HG03521 (cell line): ENCODE data around the gene LAMC3.
A peak's percentile ranks its signal among the peaks of the same experiment; 100 is the strongest.
"Not testable (repeated sequence)": the region's sequence is repeated elsewhere in the genome, so short reads cannot be mapped to it uniquely, and the experiment has no call there.

Source experiments
- ATAC-seq: cut with Tn5 transposase; IDR thresholded peaks from one replicate; pipeline ENCODE4 v1.9.1; 2021; ENCODE audit warnings: mild to moderate bottlenecking, moderate library complexity; ENCODE audit not compliant: unreplicated experiment

LAMC3 gene

GRCh38 chr9:131114084-131114535, 105.1 kb downstream of the LAMC3 start:
- no peak for ATAC-seq

GRCh38 chr9:131115360-131115742, 106.4 kb downstream of the LAMC3 start:
- not testable (repeated sequence) for ATAC-seq

GRCh38 chr9:131116281-131117120, 107.5 kb downstream of the LAMC3 start:
- no peak for ATAC-seq

- no peak for ATAC-seq
These were observed 108.3 kb downstream of the LAMC3 start for GRCh38 chr9:131117121-131117761.

- ATAC-seq: no peak
These were observed 108.8 kb downstream of the LAMC3 start for GRCh38 chr9:131117762-131118145.

GRCh38 chr9:131119600-131119999, 110.6 kb downstream of the LAMC3 start:
- no peak for ATAC-seq

GRCh38 chr9:131120620-131121228, 111.8 kb downstream of the LAMC3 start:
- ATAC-seq: no peak

- ATAC-seq: no peak
These were observed 112.4 kb downstream of the LAMC3 start for GRCh38 chr9:131121346-131121745.

GRCh38 chr9:131122158-131122557, 113.2 kb downstream of the LAMC3 start:
- no peak for ATAC-seq

GRCh38 chr9:131125038-131125287, 116.0 kb downstream of the LAMC3 start:
- peak; percentile 17 for ATAC-seq

- ATAC-seq: peak; percentile 97
These were observed 116.5 kb downstream of the LAMC3 start, which contains the start of gene NUP214 for GRCh38 chr9:131125288-131126058. Gene NUP214, plus strand, starts transcription at chr9:131125586. Its CDS starts 119 bp downstream, at chr9:131125705.

- no peak for ATAC-seq
These were observed 117.1 kb downstream of the LAMC3 start for GRCh38 chr9:131126059-131126426.

- no peak for ATAC-seq
These were observed 120.2 kb downstream of the LAMC3 start for GRCh38 chr9:131129183-131129582.

- ATAC-seq: no peak
These were observed 129.7 kb downstream of the LAMC3 start for GRCh38 chr9:131138676-131139075.

GRCh38 chr9:131140112-131140511, 131.1 kb downstream of the LAMC3 start:
- ATAC-seq: no peak

GRCh38 chr9:131140550-131140949, 131.6 kb downstream of the LAMC3 start:
- ATAC-seq: no peak

- ATAC-seq: no peak
These were observed 133.2 kb downstream of the LAMC3 start for GRCh38 chr9:131142160-131142559.
